Retinal pigment epithelial cell (primary cell): ENCODE results near the gene TRIM5.

Experiments used
- DNase-seq: peaks from one replicate; pipeline ENCODE4 v3.0.0-alpha.2; 2010; ENCODE audit warnings: low read depth
- H3K4me3 ChIP-seq: 2 replicates; pipeline ENCODE4 v1.5.1; 2011; ENCODE audit warnings: mild to moderate bottlenecking, low read length, control low read depth, moderate library complexity
- CTCF ChIP-seq: conservative IDR thresholded peaks from 2 replicates; pipeline ENCODE4 v1.5.1; 2011; ENCODE audit warnings: low read depth, low read length, control low read depth, inconsistent platforms

The TRIM5 gene

GRCh38 chr11:5625281-5625680 is 59.6 kb downstream of the TRIM5 start:
- no peak for DNase-seq
- H3K4me3 ChIP-seq = peak overlapping the region; percentile 40
- no peak for TF ChIP-seq CTCF

GRCh38 chr11:5624489-5625279 is 60.2 kb downstream of the TRIM5 start, which contains the start of gene TRIM34:
TSS of gene TRIM34 (plus strand) at chr11:5625001. CDS start at chr11:5632332, 7,331 bp downstream.
- H3K4me3 ChIP-seq = peak within 1 kb of the TSS; percentile 40
- DNase-seq = no peak
- no peak for TF ChIP-seq CTCF

GRCh38 chr11:5622802-5623201 is 62.1 kb downstream of the TRIM5 start:
- no peak overlapping the region for H3K4me3 ChIP-seq
- no peak for TF ChIP-seq CTCF
- no peak for DNase-seq

- H3K4me3 ChIP-seq = no peak overlapping the region
Observed at GRCh38 chr11:5621580-5621979, 63.3 kb downstream of the TRIM5 start.

GRCh38 chr11:5620651-5621521 is 64.0 kb downstream of the TRIM5 start:
- no peak for TF ChIP-seq CTCF
- peak; percentile 38 for DNase-seq
- no peak overlapping the region for H3K4me3 ChIP-seq

More at GRCh38 chr11:5621580-5621979, 63.3 kb downstream of the TRIM5 start:
- no peak for TF ChIP-seq CTCF
- DNase-seq = no peak

GRCh38 chr11:5618807-5619206 is 66.1 kb downstream of the TRIM5 start:
- no peak for DNase-seq
- no peak for TF ChIP-seq CTCF
- H3K4me3 ChIP-seq = no peak overlapping the region
